Spinal cord (tissue), 10 donors: Measurements from ENCODE around the gene SESTD1. TPM values are rescaled to one million over a fixed set of nuclear protein-coding genes. Genes with fewer than 3 reads are reported as not detected.
"Not testable (repeated sequence)": the region's sequence is repeated elsewhere in the genome, so short reads cannot be mapped to it uniquely, and the experiment has no call there.

ENCODE experiments used
- DNase-seq, 6 donors: peaks; one replicate each; pipeline versions ENCODE4 v3.0.0 to v3.0.0-alpha.2; 2013 to 2015; ENCODE audit warnings: low spot score in 6 of 6, low read depth in 4 of 6
- H3K27ac ChIP-seq: one replicate; pipeline ENCODE4 v1.5.1; 2013; ENCODE audit warnings: low read depth, low read length, control low read depth
- H3K27me3 ChIP-seq: one replicate; pipeline ENCODE4 v1.6.1; 2013; ENCODE audit warnings: low read length; ENCODE audit not compliant: control insufficient read depth, insufficient read depth
- H3K36me3 ChIP-seq: one replicate; pipeline ENCODE4 v1.6.1; 2013; ENCODE audit warnings: low read length; ENCODE audit not compliant: control insufficient read depth, insufficient read depth
- H3K4me1 ChIP-seq: one replicate; pipeline ENCODE4 v1.6.1; 2013; ENCODE audit warnings: low read length; ENCODE audit not compliant: control insufficient read depth, insufficient read depth
- H3K4me3 ChIP-seq: one replicate; pipeline ENCODE4 v1.5.1; 2013; ENCODE audit warnings: low read depth, low read length, control low read depth
- H3K9me3 ChIP-seq: one replicate; pipeline ENCODE4 v1.6.1; 2013; ENCODE audit warnings: low read length; ENCODE audit not compliant: control insufficient read depth, insufficient read depth
- WGBS: methylation state at CpG from one replicate; pipeline ENCODE4 v1.1.5; 2013; ENCODE audit warnings: missing lambda C conversion rate; ENCODE audit not compliant: insufficient coverage; 5-methylcytosine and 5-hydroxymethylcytosine counted together
- polyA plus RNA-seq, 2 donors: library from polyadenylated mRNA; unstranded; fragments of 120-200 nt; gene quantifications; one replicate each; pipeline ENCODE4 v1.2.1, GENCODE V29; 2013; ENCODE audit not compliant: insufficient read length in 2 of 2
- total RNA-seq, 2 donors: library from RNA; depleted of rRNA in 1 of 2; stranded (reverse); fragments of 120-200 nt in 1 of 2; fragments of >200 nt in 1 of 2; gene quantifications; one replicate each; pipeline versions ENCODE4 v1.2.3 to v1.2.4, GENCODE V29; 2013 to 2014
- donor health status: healthy.

The SESTD1 gene
- total and polyA plus RNA-seq, 4 donors, result 33.3 to 72.6 (median 58.1) TPM

- H3K9me3 ChIP-seq, result no peaks in the 10 kb centered on the region
- H3K27ac ChIP-seq, result no peak overlapping the region
- no peaks in the 10 kb centered on the region for H3K27me3 ChIP-seq
- DNase-seq, result no peak
- no peak overlapping the region for H3K4me3 ChIP-seq
- H3K4me1 ChIP-seq, result no peaks in the 10 kb centered on the region
- H3K36me3 ChIP-seq, result no peaks in the 10 kb centered on the region
- no CpG with 5 or more reads among the region's 1 CpG for WGBS
These were observed 11.4 kb downstream of the SESTD1 start for GRCh38 chr2:179253226-179253625.

- Histone ChIP-seq H3K9me3 (no peaks in the 10 kb centered on the region), H3K36me3 (no peaks in the 10 kb centered on the region), H3K27ac (no peak overlapping the region), H3K4me1 (no peaks in the 10 kb centered on the region), H3K4me3 (no peak overlapping the region), H3K27me3 (no peaks in the 10 kb centered on the region)
- WGBS, result no CpG with 5 or more reads among the region's 2 CpGs
- DNase-seq, result no peak
These were observed 12.2 kb downstream of the SESTD1 start for GRCh38 chr2:179252423-179252822.

GRCh38 chr2:179251870-179252269 is 12.8 kb downstream of the SESTD1 start:
- Histone ChIP-seq H3K9me3 (no peaks in the 10 kb centered on the region), H3K36me3 (no peaks in the 10 kb centered on the region), H3K27ac (no peak overlapping the region), H3K4me1 (no peaks in the 10 kb centered on the region), H3K27me3 (no peaks in the 10 kb centered on the region), H3K4me3 (no peak overlapping the region)
- DNase-seq, result no peak

GRCh38 chr2:179250848-179251504 is 13.7 kb downstream of the SESTD1 start:
- Histone ChIP-seq H3K27me3 (no peaks in the 10 kb centered on the region), H3K4me1 (no peaks in the 10 kb centered on the region), H3K9me3 (no peaks in the 10 kb centered on the region), H3K36me3 (no peaks in the 10 kb centered on the region), H3K27ac (no peak overlapping the region), H3K4me3 (no peak overlapping the region)
- WGBS, result no CpG with 5 or more reads among the region's 1 CpG
- DNase-seq, result no peak

GRCh38 chr2:179250095-179250494 is 14.5 kb downstream of the SESTD1 start:
- Histone ChIP-seq H3K27me3 (no peaks in the 10 kb centered on the region), H3K4me1 (no peaks in the 10 kb centered on the region), H3K36me3 (no peaks in the 10 kb centered on the region), H3K4me3 (no peak overlapping the region), H3K9me3 (no peaks in the 10 kb centered on the region), H3K27ac (no peak overlapping the region)
- WGBS, result 100% methylated on average over 2 of the region's 3 CpGs
- DNase-seq, result no peak

GRCh38 chr2:179248024-179248348 is 16.6 kb downstream of the SESTD1 start:
- Histone ChIP-seq H3K36me3 (no peaks in the 10 kb centered on the region), H3K27ac (no peak overlapping the region), H3K9me3 (no peaks in the 10 kb centered on the region), H3K4me3 (no peak overlapping the region), H3K27me3 (no peaks in the 10 kb centered on the region), H3K4me1 (no peaks in the 10 kb centered on the region)
- WGBS, result no CpG with 5 or more reads among the region's 1 CpG
- no peak for DNase-seq

GRCh38 chr2:179247318-179248023 is 17.2 kb downstream of the SESTD1 start:
- no peaks in the 10 kb centered on the region for H3K27me3 ChIP-seq
- H3K4me1 ChIP-seq, result no peaks in the 10 kb centered on the region
- no peak for DNase-seq
- H3K36me3 ChIP-seq, result no peaks in the 10 kb centered on the region
- no peak overlapping the region for H3K27ac ChIP-seq
- WGBS, result no CpG with 5 or more reads among the region's 2 CpGs
- no peaks in the 10 kb centered on the region for H3K9me3 ChIP-seq
- H3K4me3 ChIP-seq, result no peak overlapping the region

GRCh38 chr2:179245843-179246242 is 18.8 kb downstream of the SESTD1 start:
- H3K4me3 ChIP-seq, H3K36me3 ChIP-seq, H3K27me3 ChIP-seq, DNase-seq, H3K9me3 ChIP-seq, H3K4me1 ChIP-seq, H3K27ac ChIP-seq: not testable (repeated sequence)
- 100% methylated on average over 4 of the region's 10 CpGs for whole genome bisulfite sequencing

- Histone ChIP-seq H3K4me3 (no peak overlapping the region), H3K27ac (no peak overlapping the region), H3K4me1 (no peaks in the 10 kb centered on the region), H3K9me3 (no peaks in the 10 kb centered on the region), H3K27me3 (no peaks in the 10 kb centered on the region), H3K36me3 (no peaks in the 10 kb centered on the region)
- WGBS, result no CpG with 5 or more reads among the region's 1 CpG
- DNase-seq, result no peak
These were observed 21.6 kb downstream of the SESTD1 start for GRCh38 chr2:179243046-179243445.
